GM18951 (cell line): Measurements from ENCODE around the gene SDHA.

Source experiments
- POLR2A ChIP-seq: IDR thresholded peaks from 4 replicates; pipeline ENCODE4 v1.6.1; 2011; ENCODE audit warnings: mild to moderate bottlenecking; ENCODE audit not compliant: insufficient read length, insufficient read depth; ENCODE audit errors: extremely low read depth
- in situ Hi-C: fragments of 300-500 bp; cut with MboI; formaldehyde crosslinking; loops from one replicate; pipeline ENCODE4 v1.12.0; 2022; ENCODE audit warnings: low sequenced_read_pairs, mixed read lengths, inconsistent platforms; ENCODE audit not compliant: unreplicated experiment

SDHA gene

DNA sequence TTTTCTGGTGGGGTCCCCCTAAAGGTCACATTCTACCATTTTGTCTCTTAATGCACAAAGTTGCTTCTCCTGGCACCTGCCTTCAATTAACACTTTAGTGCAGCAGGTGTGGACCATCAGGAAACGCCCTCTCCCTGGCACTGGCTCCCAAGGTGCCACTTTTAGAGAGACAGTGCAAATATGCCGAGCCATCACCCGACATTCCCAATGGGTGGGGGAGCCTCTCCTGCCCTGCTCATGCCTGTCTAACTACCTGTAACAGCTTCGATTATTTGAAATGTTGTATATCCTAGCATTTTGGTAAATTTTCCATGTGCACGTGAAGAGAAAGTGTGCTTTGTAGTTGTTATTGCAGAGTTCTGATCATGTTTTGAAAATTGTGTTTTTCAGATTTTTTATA is 40.0 kb upstream of the SDHA start:
- TF ChIP-seq POLR2A, result no peak
- in situ Hi-C loops, result no loop called here

DNA sequence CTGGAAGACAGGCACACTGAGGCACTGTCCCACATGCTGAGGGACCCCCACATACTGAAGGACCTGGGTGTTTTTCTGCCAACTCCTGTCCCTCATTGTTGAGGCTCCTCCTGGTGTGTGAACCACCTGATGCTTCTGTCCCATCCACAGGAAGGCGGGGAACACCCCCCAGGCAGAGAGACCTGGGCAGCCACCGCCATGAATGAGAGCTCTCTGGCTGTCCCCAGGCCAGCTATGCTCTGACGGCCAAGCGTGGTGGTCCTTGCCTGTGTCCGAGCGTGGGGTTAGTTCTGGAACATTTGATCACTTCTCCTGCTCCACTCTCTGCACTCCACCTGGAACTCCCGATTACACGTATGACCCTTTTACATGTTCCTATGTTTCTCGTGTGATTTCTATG is 38.7 kb upstream of the SDHA start:
- in situ Hi-C loops, result no loop called here
- no peak for TF ChIP-seq POLR2A

DNA sequence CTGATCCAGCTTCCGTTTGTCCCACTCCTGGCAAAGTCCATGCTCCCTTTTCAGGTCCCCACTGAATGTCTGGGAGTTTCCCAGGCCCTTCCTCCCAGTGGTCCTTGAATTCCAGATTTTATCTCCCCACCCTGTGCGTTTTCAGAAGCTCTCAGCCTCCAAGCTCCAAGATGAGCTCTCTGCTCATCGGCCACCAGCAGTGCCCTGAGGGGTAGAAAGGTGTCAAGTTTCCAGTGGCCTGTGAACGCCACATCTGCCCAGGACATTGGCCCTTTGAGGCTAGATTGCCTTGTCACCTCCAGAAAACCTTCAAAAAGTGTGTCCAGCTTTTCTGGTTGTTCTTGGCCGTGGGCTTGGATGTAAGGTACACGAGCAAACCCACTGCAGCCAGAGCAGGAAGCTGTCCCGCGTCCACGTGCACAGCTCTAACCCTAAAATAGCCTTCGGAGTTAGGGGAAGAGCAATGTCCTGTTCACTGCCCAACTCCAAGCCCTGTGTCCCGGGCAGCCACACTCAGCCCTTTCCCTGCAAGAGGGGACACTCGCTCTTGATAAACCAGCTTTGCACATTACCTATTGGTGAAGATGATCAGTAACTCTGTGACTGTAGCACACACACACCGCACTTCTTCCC is 37.7 kb upstream of the SDHA start:
- in situ Hi-C loops, result no loop called here
- no peak for TF ChIP-seq POLR2A

DNA sequence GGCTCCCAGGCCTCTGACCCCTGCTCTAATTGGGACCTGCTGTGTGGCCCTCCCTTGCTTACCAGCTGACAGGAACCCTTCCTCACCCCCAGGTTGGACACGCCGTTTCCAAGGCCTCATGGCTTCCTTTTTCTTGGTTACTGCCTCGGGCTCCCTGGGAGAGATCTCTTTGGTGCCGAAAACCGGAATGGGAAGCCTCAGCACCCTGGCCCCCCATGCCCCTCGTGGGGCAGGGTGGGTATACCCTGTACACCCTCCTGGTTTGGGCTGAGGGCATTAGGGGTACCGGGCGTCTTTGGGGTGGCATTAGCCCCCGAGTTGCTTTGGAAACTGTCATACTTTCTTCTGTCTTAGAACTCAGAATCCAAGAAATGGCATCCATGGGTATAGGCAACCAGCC is 37.0 kb upstream of the SDHA start:
- in situ Hi-C loops, result no loop called here

DNA sequence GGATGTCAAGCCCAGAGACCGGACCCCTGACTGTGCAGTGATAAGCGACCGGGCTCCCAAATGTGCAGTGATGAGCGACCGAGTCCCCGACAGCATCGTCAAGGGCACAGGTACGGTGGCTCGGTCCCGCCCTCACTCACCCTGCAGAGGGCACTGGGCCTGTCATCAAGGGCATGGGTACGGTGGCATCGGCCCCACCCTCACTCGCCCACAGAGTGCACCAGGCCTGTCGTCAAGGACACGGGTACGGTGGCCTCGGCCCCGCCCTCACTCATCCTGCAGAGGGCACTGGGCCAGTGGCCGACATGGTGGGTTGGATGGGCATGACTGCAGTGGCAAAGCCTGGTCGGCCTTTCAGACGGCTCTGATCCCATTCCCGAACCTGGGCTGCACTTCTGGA is 36.6 kb upstream of the SDHA start:
- no peak for TF ChIP-seq POLR2A
- in situ Hi-C loops, result no loop called here

More for the DNA sequence above, 37.0 kb upstream of the SDHA start:
- TF ChIP-seq POLR2A, result no peak

DNA sequence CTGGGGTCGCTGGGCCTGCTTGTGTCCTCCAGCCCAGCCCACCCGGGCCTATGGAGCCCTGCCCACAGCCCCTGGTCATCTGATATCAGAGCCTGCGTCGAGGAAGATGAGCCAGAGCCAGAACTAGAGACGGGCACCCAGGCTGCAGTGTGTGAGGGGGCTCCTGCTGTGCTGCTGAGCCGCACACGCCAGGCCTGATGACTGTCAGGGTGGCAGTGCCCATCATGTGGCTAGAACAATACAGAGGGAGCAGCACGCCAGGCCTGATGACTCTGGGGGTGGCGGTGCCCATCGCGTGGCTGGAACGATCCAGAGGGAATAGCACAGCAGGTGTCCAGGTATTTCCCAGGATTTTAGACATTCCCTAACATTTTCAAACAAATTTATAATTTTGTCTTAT is 36.0 kb upstream of the SDHA start:
- in situ Hi-C loops, result no loop called here
- no peak for TF ChIP-seq POLR2A

DNA sequence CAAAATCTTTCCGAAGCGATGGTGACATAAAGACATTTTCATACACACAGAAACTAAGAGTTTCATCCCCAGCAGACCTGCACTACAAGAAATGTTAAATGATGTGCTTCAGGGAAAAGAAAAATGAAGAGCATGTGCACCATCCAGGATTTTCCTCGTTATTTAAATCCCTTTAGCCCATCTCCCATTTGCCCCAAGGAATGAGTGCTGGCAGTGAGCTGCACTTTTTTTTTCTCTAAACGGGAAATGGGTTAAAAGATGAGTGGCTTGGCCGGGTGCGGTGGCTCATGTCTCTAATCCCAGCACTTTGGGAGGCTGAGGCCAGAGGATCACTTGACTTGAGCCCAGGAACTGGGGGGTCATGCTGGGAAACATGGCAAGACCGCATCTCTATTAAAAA is 33.6 kb upstream of the SDHA start:
- in situ Hi-C loops, result no loop called here
- no peak for TF ChIP-seq POLR2A

DNA sequence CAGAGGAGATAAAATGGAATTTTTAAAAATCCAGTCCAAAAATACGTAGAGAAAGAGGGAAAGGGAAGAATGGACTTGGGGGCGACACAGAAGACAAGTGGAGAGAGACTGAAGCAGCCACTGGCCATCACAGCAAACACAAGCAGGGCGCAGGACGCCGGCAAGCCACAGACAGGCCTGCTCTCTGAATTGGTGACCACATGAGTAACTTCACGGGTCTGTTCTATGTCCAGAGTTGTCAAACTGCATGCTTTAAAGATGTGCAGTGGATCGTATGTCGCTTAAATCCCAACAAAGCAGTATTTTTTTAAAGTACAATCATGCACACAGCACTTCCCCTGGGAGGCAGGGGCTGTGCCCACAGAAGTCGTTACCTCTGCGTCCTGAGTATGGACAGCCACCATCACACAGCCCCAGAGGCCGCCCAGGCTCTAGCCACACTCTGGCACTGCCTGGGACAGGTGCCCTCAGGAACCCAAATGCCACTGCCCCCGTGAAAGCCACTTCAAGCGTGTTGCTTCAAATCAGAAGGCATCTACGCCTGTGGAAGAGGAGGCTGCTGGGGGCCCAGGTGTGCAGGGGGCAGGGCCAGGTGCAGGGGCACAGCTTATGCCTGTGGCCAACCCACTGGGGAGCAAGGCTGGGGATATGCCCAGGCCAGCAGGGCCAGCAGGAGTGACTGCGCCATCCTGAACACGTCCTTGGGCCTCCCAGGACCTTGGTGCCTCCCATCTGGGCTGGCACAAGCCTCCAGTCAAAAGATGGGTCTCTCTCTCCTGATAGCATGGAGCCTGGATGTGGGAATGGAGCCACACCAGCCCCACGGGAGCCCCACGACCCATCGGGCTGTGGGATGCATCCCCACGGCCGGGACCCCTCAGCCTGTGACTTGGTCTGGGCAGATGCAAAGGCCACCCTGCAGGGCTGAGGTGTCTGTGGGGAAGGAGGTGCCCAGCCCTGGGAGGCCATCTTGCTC is 32.7 kb upstream of the SDHA start:
- no peak for TF ChIP-seq POLR2A
- in situ Hi-C loops, result no loop called here

DNA sequence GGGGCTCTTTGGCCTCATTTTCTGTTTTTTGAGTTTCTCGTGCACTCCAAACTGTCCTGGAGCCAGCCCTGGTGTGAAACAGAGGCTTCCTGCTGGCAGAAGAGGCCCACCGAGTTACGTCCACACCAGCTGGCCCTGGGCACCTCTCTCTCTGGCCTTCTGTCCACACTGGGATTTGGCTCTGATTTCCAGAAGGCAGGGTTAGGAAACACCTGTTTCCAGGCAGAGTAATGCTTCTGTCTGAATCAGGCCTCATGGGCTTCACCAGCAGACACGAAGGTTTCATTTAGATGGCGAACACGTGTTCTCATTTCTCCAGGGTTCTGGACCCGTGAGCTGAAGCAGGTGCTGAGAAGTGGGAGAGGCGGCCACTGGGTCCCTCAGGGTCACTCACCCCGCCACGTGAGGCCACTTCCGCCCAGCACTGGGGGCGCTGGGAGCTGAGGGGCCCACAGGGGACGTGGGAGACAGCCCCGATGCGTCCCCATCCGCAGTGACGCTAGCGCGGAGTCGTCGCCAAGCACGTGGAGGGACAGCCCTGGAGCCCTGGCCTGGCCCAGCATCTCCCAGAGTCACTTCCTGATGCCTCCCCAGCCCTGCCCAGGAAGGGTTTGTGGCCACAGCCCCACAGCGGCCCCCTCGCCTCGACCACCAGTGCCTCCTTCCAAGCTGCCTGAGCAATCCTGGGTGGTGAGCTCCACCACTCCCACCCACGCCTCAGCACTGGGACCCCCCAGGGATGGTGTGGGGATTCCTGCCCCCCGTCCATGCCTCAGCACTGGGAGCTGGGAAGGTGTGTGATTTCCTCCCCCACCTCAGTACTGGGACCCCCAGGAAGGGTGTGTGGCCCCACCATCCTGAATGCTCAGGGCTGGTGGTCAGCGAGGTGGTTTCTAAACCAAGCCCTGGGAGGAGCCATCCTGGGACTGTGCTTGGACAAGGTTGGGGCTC is 31.8 kb upstream of the SDHA start:
- TF ChIP-seq POLR2A, result no peak
- in situ Hi-C loops, result no loop called here

DNA sequence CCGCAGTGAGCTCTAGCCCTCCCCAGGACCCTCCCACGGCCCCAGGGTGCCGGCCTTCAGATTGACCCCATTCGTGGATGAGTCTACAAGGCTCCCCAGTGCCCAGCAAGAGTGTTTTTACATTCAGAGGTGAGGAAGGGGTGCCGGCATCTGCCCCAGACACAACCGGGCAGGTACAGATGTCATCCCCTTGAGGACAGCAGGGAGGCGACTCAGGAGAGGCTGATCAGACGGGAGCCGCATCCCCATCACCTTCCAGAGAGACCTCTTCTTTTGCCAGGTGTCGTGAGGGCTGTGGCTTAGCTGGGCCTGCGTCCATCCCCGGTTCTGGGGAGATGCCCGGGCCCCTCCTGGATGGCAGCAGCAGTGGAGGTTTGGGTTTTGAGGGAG is 31.1 kb upstream of the SDHA start:
- in situ Hi-C loops, result no loop called here

DNA sequence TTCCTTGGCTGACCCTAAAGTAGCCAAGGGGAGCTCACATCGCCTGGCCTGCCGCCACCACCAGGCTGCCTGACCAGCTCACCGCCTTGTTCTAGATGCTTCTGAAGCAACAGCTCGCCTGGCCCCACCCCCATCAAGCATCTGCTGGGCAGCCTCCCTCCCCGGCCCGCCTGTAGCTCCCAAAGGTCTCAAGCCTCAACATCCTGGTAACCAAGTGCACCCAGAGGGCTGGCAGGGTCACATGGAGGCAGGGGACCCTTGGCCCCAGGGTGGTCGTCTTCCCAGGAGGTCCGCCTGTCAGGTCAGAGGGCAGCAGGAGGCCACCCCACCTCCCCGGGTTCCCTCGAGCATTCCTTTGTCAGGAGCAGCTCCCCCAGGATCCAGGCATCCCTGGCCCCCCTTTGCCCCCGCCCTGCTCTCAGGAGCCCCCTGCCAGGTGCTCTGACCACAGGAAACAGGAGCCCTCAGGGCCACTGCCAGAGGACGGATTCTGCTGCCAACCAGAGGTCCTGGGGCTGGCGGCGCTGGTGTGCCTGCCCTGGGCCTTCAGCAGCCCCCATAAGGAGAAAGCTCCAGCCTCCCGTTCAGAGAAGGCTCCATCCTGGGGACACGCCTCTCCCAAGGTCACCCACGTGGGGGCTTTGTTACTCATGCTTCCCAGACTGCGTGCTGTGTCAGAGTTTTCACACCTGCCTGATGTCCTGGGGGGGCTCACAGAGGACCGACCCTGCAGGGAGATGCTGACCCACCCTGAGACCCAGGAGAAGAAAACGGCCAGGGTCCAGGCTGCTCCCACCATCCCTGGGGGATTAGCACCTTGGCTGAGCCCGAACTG is 30.3 kb upstream of the SDHA start:
- no peak for TF ChIP-seq POLR2A
- in situ Hi-C loops, result no loop called here

More for the DNA sequence above, 31.1 kb upstream of the SDHA start:
- no peak for TF ChIP-seq POLR2A
